DMS114 treated with DMSO at 0.1 percent for 48 hours (cell line): ENCODE measurements around the gene UST.
"Not testable (repeated sequence)": the region's sequence is repeated elsewhere in the genome, so short reads cannot be mapped to it uniquely, and the experiment has no call there.

Experiments
- DNase-seq: peaks from one replicate; lab custom pipeline; 2025; ENCODE audit not compliant: unreplicated experiment; lab: John Stamatoyannopoulos, UW

The UST gene

DNA sequence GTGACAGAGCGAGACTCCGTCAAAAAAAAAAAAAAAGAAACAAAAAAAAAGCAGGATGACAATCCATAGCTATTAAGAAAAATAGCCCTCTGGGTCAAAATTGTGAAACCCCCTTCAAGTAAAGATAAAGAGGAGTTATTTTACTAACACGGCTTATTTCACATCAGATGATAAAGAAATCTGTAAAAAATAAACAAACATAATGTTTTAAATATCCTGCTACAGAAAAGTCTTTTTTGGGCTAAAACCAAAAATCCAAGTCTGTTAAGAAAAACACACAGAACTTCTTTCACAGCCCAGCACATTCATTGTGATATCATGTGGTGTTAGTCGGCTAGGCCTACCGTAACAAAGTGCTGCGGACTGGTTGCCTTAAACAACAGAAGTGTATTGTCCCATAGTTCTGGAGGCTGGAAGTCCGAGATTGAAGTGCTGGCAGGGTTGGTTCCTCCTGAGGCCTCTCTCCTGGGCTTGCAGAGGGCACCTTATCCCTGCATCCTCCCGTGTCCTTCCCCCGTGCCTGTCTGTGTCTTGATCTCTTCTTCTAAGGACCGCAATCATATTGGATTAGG lies 331.5 kb downstream of the UST start:
- DNase-seq: no peak

DNA sequence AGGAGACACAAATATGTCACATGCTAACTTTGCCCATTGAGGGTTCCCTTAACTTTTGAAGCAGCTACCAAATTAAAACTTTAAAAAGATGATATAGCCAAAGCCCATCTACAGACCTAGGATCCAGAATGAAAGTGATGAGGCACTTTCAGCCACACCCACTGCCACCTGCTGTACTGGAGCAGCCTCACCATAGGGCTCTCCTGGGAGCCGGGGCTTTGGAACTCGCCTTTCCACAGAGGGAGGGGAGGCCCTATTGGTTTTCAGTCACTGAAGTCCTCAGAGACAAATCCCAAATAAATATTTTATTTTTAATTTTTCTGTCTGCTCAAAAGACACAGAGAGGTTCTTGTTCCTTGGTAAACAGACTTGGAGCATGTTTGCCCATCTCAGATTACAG lies 332.6 kb downstream of the UST start:
- DNase-seq: no peak

DNA sequence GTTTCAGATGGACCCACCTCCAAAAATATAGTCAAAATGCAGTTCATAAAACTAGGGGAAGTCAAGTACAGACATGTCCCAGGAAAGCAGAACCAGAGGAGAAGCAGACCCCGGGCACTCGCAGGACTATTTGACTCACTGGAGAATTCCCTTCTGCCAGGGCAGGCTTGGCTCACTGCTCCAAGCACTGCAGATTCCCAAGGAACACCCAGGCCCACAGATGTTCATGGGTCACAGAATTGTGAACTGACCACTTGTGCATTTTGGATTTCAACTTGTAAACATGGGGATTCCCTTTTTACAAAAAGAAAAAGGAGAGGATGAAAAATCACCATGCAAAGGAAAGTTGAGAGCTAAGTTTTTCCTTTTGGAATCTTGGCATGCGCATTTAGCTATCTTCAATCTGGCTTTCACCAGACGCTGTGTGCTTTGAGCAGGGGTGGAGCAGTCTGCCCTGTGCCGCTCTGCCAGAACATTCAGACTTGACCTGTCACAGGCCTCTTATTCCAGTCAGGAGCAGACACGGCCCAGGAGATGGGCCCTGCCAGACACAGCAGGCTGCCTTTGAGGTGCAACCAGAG lies 333.2 kb downstream of the UST start:
- no peak for DNase-seq

DNA sequence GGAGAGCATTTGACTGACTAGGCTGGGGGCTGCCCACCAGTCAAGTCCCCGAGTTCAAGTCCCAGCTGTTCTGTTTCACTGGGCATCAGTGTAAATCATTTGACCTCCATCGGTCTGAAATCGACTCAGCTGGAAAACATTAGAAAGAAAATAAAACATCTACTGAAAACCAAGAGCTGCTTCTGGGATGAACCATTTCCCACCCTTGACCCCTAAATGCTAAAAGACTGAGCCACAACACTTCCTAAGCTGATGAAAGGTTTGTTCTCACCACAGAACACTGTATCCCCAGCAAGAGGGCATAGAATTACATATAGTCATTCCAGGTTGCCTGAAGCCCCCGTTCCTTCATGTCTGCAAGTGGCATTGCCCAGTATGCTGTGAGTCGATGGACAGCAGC lies 333.7 kb downstream of the UST start:
- DNase-seq: no peak

DNA sequence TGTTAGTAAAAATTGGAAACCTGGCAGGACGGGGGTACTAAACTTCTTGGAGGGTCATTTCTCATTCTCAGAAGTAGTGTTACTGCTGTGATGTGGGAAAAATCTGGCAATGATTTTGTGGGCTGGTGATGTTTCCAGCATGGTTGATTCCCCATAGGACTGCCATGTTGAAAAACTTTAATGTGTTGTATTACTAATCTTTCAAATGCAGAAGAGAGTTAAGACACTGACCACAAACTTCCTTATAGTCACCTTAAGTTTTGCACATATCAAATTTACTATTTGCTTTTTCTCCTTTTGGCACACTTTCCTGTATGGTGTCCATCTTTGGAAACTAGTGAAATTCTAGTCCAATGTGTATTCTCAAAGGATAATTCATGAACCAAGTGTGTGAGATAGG lies 334.5 kb downstream of the UST start:
- no peak for DNase-seq

DNA sequence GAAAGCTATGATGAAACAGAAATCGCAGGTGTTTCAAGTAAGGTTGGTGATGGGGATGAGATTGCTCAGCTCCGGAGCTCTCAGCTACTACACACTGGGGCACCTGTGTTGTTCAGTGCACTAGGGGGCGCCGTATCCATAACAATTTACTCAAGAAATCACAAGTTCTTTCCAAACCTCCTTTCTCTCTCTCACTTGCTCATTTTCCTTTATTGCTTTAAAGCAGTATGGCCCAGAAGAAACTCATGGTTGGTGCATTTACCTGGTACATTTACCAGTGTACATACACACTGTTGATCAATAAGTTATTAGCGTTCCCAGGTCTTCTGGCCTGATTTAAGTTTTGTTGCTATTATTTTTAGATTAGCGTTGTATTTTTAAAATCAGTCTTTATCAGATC lies 335.5 kb downstream of the UST start:
- peak; percentile 33 for DNase-seq

DNA sequence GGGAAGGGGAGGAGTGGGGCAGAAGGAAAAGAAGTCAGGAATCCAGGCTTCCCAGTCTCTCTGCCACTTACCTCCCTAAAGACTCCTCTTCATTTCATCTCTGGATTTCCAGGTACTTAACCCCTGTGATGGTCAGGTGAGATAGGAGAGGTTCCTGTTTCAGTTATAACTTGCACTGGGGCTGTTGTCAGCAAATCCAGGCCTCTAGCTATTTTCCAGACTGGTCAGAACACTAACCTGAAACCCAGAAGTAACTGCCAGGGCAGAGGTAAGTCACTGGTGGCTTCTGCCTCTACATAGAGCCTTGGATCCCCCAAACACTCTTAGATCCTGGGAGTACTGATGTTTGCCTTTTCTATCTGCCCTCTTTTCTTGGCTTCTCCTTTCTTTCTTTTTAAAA lies 337.2 kb downstream of the UST start:
- no peak for DNase-seq

DNA sequence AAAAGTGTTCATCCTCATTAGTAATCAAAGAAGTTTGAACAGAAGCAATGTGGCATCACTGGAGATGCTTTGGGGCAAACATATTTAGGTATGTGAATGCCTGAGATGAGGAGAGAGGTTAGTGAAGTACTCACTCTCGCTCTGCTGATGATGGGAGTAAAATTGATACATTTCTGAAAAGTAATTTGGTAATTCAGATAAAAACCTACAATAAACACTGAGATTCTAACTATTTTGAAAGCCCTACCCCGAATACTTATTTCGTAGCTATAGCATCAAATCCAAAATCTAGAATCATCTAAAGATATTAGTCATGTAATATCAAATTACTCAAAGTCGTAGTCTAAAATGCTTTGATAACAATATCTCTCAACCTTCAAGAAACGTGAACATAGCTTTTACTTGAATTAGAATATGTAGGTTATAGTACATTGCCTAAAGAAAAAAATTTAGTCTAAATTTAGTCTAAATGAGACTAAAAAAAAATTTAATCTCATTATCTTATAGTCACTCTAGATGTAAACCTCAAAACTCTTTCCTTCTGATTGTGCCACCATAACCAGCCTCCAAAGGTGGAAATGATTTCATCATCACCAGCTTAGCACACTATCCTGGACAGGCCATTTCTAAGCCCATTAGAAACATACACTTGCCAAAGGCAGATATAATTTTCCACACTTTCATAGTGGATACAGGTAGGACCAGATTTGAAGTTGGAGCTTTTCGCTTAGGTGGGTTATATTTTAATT lies 338.2 kb downstream of the UST start:
- no peak for DNase-seq

DNA sequence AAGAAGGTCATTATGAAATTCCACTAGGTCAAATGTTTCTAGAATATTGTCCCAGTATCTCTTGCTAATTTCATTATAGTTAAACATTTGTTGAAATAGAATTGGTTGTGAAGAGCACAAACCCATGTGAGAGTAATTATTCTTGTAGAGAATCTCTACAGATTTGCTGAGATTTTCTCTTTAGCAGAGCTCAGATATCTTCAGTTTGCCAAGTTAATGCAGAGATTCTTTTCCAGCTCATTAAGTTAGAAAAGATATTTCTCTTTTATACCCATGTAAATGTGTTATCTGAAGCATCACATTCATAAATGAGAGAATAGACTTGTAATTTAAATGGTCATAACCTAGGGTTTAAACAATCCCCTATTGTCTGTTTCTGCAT lies 338.7 kb downstream of the UST start:
- no peak for DNase-seq

DNA sequence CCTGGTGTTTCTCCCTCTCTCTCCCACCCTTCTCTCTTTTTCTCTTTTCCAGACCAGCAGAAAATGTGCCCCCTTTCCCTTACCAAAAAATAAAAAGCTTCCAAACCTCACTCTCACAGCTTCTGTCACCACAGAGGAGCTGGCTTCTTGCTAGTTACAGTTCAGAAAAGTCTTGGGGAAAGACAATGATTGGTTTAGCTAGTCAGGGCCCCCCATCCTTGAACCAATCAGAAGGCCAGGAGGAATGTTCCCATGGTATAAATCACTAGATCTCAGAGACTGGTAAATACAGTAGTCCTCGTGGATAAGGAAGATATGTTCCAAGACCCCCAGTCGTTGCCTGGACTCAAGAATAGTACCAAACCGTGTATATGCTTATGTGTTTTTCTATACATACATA lies 339.5 kb downstream of the UST start:
- DNase-seq: no peak

DNA sequence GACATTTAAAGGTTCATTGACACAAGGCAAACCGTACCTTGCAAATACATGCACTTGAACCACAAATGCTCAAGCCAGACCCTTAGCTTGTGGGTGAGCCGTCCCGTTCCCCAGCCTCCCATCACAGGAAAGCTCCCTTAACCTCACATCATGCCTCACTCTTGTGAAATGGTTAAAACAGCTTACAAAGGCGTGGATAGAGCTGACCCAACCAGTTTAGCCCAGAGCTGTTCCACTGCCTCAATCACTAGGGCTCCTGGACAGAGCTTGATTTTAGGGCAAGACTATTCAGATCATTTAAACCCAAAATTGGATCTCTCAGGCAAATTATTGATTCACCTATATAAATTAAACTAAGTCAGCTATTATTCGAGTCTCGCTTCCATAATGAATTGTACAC lies 341.1 kb downstream of the UST start:
- DNase-seq: no peak

DNA sequence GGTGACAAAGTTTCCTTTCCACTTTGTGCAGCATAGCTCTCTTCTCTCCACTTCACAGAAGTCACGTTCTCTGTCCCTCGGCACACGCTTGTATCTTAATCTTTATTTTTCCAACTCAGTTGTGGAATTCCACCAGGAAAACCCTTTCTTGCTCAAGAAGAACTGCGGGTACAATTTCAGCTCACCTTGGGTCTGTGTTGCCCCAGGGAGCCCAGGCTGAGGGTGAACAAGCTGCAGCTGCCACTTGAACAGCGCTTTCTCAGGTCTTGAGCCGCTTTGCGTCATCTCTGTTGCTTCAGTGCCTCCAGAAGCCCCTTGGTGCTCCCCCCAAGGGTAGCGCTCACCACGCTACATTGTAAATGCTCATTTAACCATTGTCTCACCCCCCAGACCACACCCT lies 341.5 kb downstream of the UST start:
- DNase-seq: no peak

DNA sequence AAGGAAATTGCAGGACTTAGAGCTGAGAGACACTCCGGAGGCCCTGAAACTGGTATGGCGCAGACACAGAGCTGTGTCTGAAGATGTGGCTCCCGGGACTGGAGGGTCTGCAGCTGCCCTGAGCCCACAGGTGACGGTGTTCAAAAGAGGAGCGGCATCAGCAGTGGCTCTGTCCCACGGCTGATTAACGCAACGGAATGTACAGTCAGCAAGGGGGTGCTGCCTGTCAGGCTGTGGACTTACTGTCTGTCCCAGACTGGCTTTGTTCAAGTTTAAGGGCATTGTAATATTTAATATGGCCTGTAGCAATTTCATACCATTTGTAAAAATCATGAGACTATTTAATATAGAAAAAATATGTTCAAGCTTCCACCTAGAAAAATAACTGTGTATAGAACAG lies 342.7 kb downstream of the UST start:
- no peak for DNase-seq

DNA sequence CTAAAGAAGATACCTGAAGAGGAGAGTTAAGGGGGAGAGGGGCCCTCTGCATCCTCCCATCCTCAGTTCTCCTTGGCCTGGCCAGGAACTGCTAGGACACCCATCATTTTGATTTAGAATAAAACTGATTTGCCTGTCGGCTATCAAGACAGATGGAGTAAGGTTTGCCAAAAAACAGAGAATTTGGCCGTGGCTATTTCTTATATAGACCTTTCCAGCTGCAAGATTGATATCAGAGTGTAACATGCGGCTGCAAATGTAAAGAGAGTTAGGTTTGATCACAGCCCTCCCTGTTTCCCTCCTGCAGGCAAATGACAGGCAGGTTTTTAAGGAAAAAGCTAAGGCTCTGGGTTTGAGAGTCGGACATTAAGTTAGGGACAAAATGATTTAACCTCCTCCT lies 344.1 kb downstream of the UST start:
- no peak for DNase-seq

DNA sequence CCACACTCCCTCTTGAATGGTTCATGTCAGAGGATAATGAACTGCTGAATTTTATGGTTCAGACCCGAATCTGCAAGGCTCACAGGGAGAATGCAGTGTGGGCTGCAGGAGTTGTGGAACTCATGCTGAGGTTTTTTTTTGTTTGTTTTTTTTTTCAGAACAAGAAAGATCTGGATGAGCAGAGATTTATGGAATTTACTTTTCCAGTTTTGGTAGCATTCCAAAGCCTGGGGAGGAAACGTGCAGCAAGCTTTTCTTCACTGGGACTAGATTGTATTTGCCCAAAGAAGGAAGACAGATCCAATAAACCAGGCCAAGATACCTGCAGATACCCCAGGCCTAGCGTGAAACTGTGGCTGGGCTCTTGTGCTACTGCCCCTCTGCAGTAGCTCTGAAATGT lies 346.8 kb downstream of the UST start:
- DNase-seq: no peak

DNA sequence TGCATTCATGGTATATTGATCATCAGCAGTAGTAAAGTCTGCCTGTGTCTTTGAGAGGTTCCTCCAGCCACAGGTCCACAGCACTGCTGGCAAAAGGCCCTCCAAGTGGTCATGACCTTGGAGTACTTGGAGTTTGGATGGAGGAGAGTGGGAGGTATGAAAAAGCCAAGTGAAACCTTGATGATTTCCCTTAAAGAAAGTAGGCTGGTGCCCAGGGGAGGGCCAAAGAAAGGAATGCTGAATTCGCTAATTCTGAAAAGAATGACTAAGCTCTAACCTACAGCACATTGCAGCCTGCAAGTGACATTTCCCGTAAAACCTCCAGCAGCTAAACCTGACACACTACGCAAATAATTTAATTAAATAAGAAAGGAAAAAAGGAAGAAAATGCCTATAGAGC lies 347.3 kb downstream of the UST start:
- DNase-seq: no peak

DNA sequence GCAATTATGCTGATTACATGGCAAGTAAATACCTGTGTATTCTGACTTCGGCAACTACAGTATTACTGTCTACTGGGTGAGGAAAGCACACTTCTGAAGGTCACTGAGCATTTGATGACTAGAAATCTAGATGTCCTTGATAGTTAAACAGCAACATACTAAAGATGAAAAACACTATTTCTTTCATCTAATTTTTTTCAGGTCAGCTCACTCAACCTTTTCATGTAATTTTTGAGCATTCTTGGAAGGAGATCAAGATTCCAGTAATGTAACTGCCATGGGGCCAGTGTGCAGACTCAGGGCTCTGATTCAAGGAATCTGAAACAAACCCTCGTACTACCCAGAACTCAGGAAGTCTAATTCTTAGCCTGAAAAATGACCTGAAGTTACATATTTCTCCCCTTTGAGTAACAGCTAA lies 348.1 kb downstream of the UST start:
- no peak for DNase-seq

DNA sequence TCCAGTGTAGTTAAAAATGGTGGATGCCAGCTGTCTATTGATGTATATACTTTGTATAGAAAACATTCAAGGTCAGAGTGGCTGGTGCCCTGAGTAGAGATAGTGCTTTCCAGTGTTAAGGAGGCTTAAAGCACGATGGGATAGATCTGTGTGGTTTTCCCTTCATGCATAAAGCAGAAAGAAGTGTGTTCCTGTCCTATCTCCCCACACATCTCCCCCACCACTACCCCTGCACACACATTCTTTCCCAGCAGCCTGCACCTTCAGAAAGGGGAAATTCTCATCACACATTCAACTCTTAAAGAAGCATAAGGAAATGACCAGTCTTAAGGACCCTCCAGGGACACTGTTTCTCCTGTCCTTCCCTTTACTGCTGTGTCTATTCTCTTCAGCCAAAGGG lies 349.0 kb downstream of the UST start:
- DNase-seq: no peak

DNA sequence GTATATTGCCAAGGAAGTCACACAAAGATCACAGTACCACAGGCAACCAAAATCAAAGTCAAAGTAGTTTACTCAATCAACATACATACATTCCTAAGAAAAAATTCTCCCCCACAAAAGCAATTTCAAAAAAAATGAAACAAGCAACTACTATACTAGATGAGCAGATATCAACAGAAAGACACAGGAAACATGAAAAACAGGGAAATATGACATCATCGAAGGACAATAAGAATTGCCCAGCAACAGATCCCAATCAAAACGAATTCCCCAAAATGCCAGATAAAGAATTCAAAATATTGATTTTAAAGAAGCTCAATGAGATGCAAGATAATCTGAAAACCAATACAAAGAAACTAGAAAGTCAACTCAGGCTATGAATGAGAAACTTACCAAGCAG lies 351.0 kb downstream of the UST start:
- no peak for DNase-seq

DNA sequence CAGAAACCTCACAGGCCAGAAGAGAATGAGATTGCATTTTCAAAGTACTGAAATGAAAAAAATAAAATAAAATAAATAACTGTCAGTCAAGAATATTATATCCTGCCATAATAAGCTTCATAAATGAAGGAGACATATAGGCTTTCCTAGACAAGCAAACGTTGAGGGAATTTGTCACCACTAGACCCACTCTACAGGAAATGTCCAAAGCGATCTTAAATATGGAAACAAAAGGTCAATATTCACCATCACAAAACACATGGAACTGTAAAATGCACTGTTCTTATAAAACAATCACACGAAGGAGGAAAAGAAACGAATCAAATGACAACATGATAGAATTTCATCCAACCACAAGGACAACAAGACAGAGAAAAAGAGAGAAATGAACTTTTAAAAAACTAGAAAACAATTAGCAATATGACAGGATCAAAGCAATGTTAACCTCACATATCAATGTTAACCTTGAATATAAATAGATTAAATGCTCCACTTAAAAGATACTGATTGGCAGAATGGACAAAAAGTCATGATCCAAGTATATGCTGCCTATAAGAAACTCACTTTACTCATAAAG lies 352.0 kb downstream of the UST start:
- no peak for DNase-seq

DNA sequence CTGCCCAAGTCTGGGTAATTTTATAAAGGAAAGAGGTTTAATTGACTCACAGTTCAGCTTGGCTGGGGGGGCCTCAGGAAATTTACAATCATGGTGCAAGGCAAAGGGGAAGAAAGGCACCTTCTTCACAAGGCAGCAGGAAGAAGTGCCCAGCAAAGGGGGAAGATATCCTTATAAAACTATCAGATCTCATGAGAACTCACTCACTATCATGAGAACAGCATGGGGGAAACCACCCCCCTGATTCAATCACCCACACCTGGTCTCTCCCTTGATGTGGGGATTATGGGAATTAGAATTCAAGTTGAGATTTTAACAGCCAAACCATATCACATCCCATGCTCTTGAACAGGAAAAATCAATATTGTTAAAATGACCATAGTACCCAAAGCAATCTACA lies 355.5 kb downstream of the UST start:
- DNase-seq: no peak

DNA sequence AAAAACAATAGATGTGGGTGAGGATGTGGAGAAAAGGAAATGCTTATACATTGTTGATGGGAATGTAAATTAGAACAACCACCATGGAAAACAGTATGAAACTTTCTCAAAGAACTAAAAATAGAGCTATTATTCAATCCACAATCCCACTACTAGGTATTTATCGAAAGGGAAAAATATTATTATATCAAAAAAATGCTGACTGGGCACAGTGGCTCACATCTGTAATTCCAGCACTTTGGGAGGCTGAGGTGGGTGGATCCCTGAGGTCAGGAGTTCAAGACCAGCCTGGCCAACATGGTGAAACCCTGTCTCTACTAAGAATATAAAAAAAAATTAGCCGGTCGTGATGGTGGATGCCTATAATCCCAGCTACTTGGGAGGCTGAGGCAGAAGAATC lies 357.1 kb downstream of the UST start:
- DNase-seq: not testable (repeated sequence)

DNA sequence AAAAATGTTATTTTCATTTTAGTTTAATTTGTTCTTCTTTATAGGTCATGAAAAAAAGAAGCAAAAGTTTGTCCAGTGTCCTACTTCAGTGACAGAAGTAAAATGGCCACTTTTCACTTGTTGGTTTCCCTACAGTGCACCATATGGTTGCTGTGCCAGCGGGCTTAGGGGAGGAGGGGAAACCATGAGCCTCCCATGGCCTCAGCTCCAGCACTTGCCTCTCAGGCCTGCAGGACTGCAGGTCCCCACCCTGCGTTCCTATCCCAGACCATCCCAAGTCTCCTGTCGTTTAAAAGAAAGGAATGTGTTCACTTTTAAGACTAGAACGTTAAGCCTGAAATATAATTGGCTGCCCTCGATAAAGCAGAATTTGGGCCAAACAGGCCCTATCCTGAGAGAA lies 360.7 kb downstream of the UST start:
- DNase-seq: no peak
